Left lung (tissue), 10 donors: ENCODE results near the gene SLC5A5. TPM values are rescaled to one million over a fixed set of nuclear protein-coding genes. Genes with fewer than 3 reads are reported as not detected.
"Not testable (repeated sequence)": the region's sequence is repeated elsewhere in the genome, so short reads cannot be mapped to it uniquely, and the experiment has no call there.

Experiments
- ATAC-seq: fragments of 200-7000 bp; cut with Tn5 transposase; one replicate; pipeline ENCODE4 v1.9.1; 2020; ENCODE audit warnings: moderate library complexity
- DNase-seq, 4 donors: peaks; one replicate each; pipeline ENCODE4 v3.0.0-alpha.2; 2013 to 2020
- H3K27ac ChIP-seq, 2 donors: fragments of 200-600 bp; sonication (generic) in 1 of 2; one replicate each; pipeline versions ENCODE4 v1.5.0 to v1.8.0; 2020 to 2021
- H3K27me3 ChIP-seq, 2 donors: fragments of 200-600 bp; sonication (generic) in 1 of 2; one replicate each; pipeline versions ENCODE4 v1.5.0 to v1.8.0; 2020 to 2021
- H3K36me3 ChIP-seq, 2 donors: fragments of 200-600 bp; sonication (generic) in 1 of 2; one replicate each; pipeline versions ENCODE4 v1.5.0 to v1.8.0; 2020 to 2021
- H3K4me1 ChIP-seq, 2 donors: fragments of 200-600 bp; one replicate each; pipeline ENCODE4 v1.8.0; 2021
- H3K4me3 ChIP-seq, 2 donors: fragments of 200-600 bp; sonication (generic) in 1 of 2; one replicate each; pipeline versions ENCODE4 v1.5.0 to v1.8.0; 2020 to 2021; ENCODE audit warnings: mild to moderate bottlenecking in 1 of 2
- H3K9me3 ChIP-seq, 2 donors: fragments of 200-600 bp; sonication (generic) in 1 of 2; one replicate each; pipeline versions ENCODE4 v1.5.0 to v1.8.0; 2020 to 2021
- intact Hi-C, 2 donors: fragments of 100-400 bp; cut with DNase I; formaldehyde crosslinking; loops; one replicate each; pipeline versions ENCODE4 v1.11.2 to v1.14.2; 2022
- polyA plus RNA-seq, 6 donors: library from polyadenylated mRNA; unstranded; fragments of 120-200 nt; gene quantifications; one replicate each; pipeline ENCODE4 v1.2.1, GENCODE V29; 2013; ENCODE audit not compliant: insufficient read length in 6 of 6
- total RNA-seq, 2 donors: library from RNA; stranded (reverse); fragmentation: NEBNext Ultra II Directional; extraction: Animal tissue kit (Norgen Biotek cat#: 25700); gene quantifications; one replicate each; pipeline ENCODE4 v1.2.1, GENCODE V29; 2021
- TF ChIP-seq, protein P1 (sequence below), 2 donors: fragments of 200-600 bp; sonication (generic) in 1 of 2; IDR thresholded peaks; one replicate each; pipeline versions ENCODE4 v1.5.0 to v1.8.0; 2021; ENCODE audit warnings: antibody characterized with exemption in 2 of 2
- donor health status: DM: no; HTN: yes; CAD: no.
- donor health status: DM: no; HTN: no; CAD: no.

Gene SLC5A5
- total and polyA plus RNA-seq, 8 donors = 0.06 to 0.55 (median 0.09) TPM; not detected in 1

DNA sequence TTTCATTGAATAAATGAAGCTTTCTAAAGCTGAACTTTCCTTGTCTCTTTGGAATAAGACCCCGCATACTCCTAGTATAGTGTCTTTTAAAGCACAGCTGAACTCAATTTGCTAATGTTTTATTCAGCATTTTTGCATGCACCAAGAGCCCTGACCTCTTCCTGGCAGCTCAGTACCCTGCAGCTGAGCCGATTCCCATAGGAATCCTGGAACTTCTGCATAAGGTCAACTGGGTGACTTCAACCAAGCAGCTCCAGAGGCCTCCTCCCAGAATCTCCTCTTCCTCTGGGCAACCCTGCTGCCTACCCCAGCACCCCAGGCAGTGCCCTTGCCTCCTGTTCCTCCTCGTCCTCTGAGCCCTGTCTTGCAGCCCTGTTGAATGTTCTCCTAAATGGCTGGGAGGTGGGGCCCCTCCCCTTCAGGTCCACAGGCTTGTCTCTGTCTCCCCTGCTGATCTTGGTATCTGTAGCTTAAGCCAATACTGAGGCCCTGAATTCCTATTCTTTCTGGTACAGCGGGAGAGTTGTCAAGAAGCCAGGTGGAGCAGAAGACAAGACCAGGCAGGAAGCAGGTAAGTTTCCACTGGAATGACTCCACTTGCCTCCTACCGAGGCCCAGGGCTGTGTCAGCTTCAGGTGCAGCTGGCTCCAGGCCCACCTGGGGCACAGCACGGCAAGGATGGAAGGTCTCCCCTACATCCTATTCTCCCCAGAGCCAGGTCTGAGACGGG lies 37.4 kb downstream of the SLC5A5 start:
- Histone ChIP-seq H3K4me1 (no peaks in the 10 kb centered on the region), H3K27me3 (peaks cover 0 to 43% of the 10 kb centered on the region in 2 donors), H3K27ac (no peak overlapping the region), H3K4me3 (no peak overlapping the region), H3K9me3 (peaks cover 0 to 26% of the 10 kb centered on the region in 2 donors), H3K36me3 (no peaks in the 10 kb centered on the region)
- DNase-seq (no peak), ATAC-seq (no peak)
- intact Hi-C loops = no loop called here
- TF ChIP-seq, protein P1, sequence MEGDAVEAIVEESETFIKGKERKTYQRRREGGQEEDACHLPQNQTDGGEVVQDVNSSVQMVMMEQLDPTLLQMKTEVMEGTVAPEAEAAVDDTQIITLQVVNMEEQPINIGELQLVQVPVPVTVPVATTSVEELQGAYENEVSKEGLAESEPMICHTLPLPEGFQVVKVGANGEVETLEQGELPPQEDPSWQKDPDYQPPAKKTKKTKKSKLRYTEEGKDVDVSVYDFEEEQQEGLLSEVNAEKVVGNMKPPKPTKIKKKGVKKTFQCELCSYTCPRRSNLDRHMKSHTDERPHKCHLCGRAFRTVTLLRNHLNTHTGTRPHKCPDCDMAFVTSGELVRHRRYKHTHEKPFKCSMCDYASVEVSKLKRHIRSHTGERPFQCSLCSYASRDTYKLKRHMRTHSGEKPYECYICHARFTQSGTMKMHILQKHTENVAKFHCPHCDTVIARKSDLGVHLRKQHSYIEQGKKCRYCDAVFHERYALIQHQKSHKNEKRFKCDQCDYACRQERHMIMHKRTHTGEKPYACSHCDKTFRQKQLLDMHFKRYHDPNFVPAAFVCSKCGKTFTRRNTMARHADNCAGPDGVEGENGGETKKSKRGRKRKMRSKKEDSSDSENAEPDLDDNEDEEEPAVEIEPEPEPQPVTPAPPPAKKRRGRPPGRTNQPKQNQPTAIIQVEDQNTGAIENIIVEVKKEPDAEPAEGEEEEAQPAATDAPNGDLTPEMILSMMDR (IDR thresholded peaks at IDR 0.05) = no peak

DNA sequence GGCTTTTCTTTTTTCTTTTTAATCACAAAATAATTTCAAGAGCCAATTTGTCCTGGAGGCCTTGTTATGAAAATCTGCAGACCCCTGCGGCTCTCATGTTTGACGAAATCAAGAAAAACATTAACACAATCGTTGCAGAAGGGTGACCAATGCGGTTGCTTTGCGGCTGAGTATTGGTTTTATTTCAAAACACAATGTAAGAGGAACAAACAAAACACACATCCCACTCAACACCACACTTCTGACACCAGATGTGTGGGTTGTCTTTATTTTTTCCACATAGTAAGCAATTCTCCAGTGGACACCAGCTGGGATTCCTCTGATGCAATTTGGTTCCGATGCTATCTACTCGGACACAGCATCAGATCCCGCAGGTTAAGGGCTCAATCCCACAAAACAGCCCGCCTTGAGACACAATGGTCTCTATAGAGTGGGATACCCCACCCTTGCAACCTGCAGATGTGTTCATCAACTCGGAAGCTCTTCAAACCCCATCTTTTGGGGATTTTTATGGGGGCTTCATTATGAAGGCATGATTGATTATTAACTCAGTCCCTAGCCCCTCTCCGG lies 39.1 kb downstream of the SLC5A5 start:
- no peak overlapping the region for H3K27ac ChIP-seq

DNA sequence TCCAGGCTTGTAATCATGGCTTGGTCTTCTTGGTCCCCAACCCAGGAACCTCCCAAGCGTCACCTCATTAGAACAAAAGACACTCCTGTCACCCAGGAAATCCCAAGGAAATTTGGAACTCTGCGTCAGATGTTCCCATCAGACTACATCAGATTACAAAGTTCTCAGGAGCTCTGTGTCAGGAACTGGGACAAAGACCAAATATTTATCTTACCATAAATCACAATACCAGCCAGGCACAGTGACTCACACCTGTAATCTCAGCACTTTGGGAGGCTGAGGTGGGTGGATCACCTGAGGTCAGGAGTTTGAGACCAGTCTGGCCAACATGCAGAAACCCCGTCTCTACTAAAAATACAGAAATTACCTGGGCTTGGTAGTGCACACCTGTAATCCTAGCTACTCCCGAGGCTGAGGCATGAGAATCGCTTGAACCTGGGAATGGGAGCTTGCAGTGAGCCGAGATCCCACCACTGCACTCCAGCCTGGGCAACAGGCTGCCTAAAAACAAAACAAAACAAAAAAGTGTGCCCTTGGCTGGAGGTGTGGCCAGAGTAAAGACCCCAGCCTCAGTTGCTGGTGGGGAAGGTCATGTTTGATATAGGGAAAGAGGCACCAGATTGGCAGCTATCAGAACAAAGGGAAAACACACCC lies 44.3 kb downstream of the SLC5A5 start:
- Histone ChIP-seq H3K4me1 (no peaks in the 10 kb centered on the region), H3K9me3 (peaks cover 0 to 14% of the 10 kb centered on the region in 2 donors)

More for the DNA sequence above, 39.1 kb downstream of the SLC5A5 start:
- Histone ChIP-seq H3K9me3 (peaks cover 0 to 26% of the 10 kb centered on the region in 2 donors), H3K4me3 (no peak overlapping the region), H3K27me3 (peaks cover 0 to 42% of the 10 kb centered on the region in 2 donors), H3K36me3 (no peaks in the 10 kb centered on the region), H3K4me1 (no peaks in the 10 kb centered on the region)
- ATAC-seq = no peak
- intact Hi-C loops = no loop called here
- DNase-seq = no peak
- TF ChIP-seq, protein P1 (IDR thresholded peaks at IDR 0.05) = no peak

DNA sequence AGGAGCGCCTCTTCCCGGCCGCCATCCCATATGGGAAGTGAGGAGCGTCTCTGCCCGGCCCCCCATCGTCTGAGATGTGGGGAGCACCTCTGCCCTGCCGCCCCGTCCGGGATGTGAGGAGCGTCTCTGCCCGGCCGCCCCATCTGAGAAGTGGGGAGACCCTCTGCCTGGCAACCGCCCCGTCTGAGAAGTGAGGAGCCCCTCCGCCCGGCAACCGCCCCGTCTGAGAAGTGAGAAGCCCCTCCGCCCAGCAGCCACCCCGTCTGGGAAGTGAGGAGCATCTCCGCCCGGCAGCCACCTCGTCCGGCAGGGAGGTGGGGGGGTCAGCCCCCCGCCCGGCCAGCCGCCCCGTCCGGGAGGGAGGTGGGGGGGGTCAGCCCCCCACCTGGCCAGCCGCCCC lies 46.4 kb downstream of the SLC5A5 start:
- DNase-seq, intact Hi-C loops, H3K4me3 ChIP-seq, H3K36me3 ChIP-seq, ATAC-seq, H3K4me1 ChIP-seq, H3K27ac ChIP-seq: not testable (repeated sequence)
- H3K9me3 ChIP-seq = peaks cover 0 to 10% of the 10 kb centered on the region in 2 donors
- peaks cover 0 to 24% of the 10 kb centered on the region in 2 donors for H3K27me3 ChIP-seq

More for the DNA sequence above, 44.3 kb downstream of the SLC5A5 start:
- intact Hi-C loops = no loop called here
- H3K27ac ChIP-seq = no peak overlapping the region
- H3K27me3 ChIP-seq = peaks cover 0 to 32% of the 10 kb centered on the region in 2 donors
- H3K4me3 ChIP-seq = no peak overlapping the region
- TF ChIP-seq, protein P1 (IDR thresholded peaks at IDR 0.05) = no peak
- no peaks in the 10 kb centered on the region for H3K36me3 ChIP-seq
- ATAC-seq = no peak
- DNase-seq = no peak

DNA sequence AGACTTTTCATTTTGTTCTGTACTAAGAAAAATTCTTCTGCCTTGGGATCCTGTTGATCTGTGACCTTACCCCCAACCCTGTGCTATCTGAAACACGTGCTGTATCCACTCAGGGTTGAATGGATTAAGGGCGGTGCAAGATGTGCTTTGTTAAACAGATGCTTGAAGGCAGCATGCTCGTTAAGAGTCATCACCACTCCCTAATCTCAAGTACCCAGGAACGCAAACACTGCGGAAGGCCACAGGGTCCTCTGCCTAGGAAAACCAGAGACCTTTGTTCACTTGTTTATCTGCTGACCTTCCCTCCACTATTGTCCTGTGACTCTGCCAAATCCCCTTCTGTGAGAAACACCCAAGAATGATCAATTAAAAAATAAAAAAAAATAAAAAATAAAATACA lies 47.4 kb downstream of the SLC5A5 start:
- intact Hi-C loops, H3K36me3 ChIP-seq, DNase-seq, H3K4me1 ChIP-seq, H3K27ac ChIP-seq, ATAC-seq, H3K9me3 ChIP-seq, H3K4me3 ChIP-seq: not testable (repeated sequence)
- peaks cover 0 to 15% of the 10 kb centered on the region in 2 donors for H3K27me3 ChIP-seq

DNA sequence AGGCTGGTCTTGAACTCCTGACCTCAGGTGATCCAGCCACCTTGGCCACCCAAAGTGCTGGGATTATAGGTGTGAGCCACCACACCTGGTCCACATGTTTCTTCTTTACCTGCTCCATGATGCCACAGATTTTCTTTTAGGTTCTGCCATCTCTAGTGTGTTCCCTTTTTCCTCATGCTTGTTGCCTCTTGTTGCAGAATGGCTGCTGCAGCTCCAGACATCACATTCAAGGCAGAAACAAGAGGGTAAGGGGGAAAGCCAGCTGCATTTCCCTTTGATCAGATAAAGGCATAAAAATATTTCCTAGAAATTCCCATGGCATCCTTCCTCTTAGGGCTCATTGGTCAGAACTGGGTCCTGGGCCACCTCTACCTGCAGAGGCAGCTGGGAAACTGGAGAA lies 48.8 kb downstream of the SLC5A5 start:
- Histone ChIP-seq H3K4me1 (no peaks in the 10 kb centered on the region), H3K27ac (no peak overlapping the region), H3K9me3 (no peaks in the 10 kb centered on the region), H3K27me3 (peaks cover 0 to 7% of the 10 kb centered on the region in 2 donors), H3K36me3 (no peaks in the 10 kb centered on the region), H3K4me3 (no peak overlapping the region)
- TF ChIP-seq, protein P1 (IDR thresholded peaks at IDR 0.05) = no peak
- intact Hi-C loops = loop anchor here in 1 of 2 donors (10.0 kb wide), 1 partner anchor 56 kb away; no protein-coding TSS in a partner anchor
- ATAC-seq (no peak), DNase-seq (no peak)
